ENCODE data around the gene TEX14.
"Not testable (repeated sequence)": the region's sequence is repeated elsewhere in the genome, so short reads cannot be mapped to it uniquely, and the experiment has no call there.

DNA sequence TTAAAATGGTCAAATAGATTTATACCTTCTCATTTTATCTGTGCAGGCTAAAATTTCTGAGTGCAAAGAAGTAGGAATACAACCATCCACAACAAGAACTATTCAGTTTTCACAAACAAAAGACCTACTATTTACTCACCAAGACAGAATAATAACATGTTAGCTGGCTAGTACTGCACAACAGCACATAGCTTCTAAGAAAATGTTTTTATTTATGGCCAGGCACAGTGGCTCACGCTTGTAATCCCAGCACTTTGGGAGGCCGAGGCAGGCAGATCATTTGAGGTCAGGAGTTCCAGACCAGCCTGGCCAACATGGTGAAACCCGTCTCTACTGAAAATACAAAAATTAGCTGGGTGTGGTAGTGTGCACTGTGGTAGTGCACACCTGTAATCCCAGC is 136.7 kb downstream of the TEX14 start:
- TF ChIP-seq, protein P1, sequence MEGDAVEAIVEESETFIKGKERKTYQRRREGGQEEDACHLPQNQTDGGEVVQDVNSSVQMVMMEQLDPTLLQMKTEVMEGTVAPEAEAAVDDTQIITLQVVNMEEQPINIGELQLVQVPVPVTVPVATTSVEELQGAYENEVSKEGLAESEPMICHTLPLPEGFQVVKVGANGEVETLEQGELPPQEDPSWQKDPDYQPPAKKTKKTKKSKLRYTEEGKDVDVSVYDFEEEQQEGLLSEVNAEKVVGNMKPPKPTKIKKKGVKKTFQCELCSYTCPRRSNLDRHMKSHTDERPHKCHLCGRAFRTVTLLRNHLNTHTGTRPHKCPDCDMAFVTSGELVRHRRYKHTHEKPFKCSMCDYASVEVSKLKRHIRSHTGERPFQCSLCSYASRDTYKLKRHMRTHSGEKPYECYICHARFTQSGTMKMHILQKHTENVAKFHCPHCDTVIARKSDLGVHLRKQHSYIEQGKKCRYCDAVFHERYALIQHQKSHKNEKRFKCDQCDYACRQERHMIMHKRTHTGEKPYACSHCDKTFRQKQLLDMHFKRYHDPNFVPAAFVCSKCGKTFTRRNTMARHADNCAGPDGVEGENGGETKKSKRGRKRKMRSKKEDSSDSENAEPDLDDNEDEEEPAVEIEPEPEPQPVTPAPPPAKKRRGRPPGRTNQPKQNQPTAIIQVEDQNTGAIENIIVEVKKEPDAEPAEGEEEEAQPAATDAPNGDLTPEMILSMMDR (IDR thresholded peaks at IDR 0.05; ENCODE audit: extremely low read depth in 1 of 2, insufficient read depth in 1 of 2, low read depth in 1 of 2, low read length in 2 of 2) = not testable (repeated sequence)
- not testable (repeated sequence) for TF ChIP-seq POLR2AphosphoS5 (IDR thresholded peaks at IDR 0.05; ENCODE audit: insufficient read depth, low read depth, low read length); POLR2A (IDR thresholded peaks at IDR 0.05; ENCODE audit: low read depth, low read length); FOS (IDR thresholded peaks at IDR 0.05; ENCODE audit: borderline replicate concordance, insufficient read depth, low read length); EZH2 (IDR thresholded peaks at IDR 0.05; ENCODE audit: borderline replicate concordance, low read depth, low read length, severe bottlenecking); GATA2 (IDR thresholded peaks at IDR 0.05; ENCODE audit: insufficient read depth, insufficient read length, low read depth, low read length); MYC (IDR thresholded peaks at IDR 0.05; ENCODE audit: low read depth, low read length); JUN (IDR thresholded peaks at IDR 0.05; ENCODE audit: borderline replicate concordance, insufficient read depth, insufficient read length, low read depth)
- TF ChIP-seq, protein P2, sequence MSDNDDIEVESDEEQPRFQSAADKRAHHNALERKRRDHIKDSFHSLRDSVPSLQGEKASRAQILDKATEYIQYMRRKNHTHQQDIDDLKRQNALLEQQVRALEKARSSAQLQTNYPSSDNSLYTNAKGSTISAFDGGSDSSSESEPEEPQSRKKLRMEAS (IDR thresholded peaks at IDR 0.05; ENCODE audit: insufficient read depth, insufficient read length) = not testable (repeated sequence)

Data from endothelial cell of umbilical vein (primary cell).